Loucy (cell line): Measurements from ENCODE around the gene UNC5C.

Source experiments
- CTCF ChIP-seq: fragments of 200-600 bp; sonication (generic); conservative IDR thresholded peaks from 2 replicates; pipeline ENCODE4 v1.5.1; 2014; ENCODE audit warnings: mild to moderate bottlenecking, antibody characterized with exemption, low read length
- EZH2phosphoT487 ChIP-seq: fragments of 200-600 bp; IDR thresholded peaks from 2 replicates; pipeline ENCODE4 v1.6.1; 2018; ENCODE audit warnings: antibody characterized with exemption, mild to moderate bottlenecking, moderate library complexity, borderline replicate concordance

DNA sequence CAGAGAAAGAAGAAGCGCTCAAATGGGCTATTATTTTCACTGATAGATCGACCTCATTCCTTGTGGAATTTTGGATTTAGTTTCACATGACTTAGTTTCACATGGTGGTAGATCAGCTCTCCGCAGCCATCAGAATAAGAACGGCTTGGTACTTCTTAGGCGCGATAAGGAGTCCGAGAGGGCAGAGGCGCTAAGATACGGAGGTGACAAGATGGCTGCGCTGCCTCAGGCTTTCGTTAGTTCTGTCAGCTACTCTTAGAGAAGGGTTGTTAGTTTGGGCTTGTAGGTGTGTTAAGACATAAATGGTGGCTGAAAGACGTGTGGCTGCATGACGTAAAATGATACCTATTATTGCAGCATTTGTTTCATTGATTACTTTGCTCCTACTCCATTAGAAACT, 169.1 kb downstream of the UNC5C start:
- TF ChIP-seq CTCF (no peak), EZH2phosphoT487 (no peak)
